ENCODE data around the gene PARD3B.

Gene PARD3B

DNA sequence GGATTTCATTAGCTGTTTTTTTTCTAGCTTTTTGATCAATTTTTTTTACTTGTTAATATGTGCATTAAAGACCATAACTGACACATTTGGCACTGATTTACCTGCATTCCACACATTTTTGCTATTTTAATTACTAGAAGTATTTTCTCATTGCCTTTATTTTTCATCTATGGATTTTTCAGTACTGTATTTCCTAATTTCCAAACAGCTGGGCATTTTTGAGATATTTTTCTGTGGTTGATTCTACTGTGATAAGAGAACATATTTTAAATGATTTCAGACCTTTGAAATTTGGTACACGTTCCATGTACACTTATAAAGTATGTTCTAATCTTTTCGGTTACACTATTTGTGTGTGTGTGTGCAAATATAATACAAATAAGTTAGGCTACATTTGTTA, 135.3 kb downstream of the PARD3B start:
- no peak for DNase-seq (ENCODE audit: low read depth in 1 of 2, low spot score in 1 of 2)
- H3K4me3 ChIP-seq (replicated peaks; ENCODE audit: insufficient read depth, low read length): no peak overlapping the region
- no peak overlapping the region for H3K27ac ChIP-seq (replicated peaks)
- no peaks in the 10 kb centered on the region for H3K27me3 ChIP-seq (ENCODE audit: insufficient read depth, poor library complexity, severe bottlenecking)
- TF ChIP-seq GABPA (IDR thresholded peaks at IDR 0.05; ENCODE audit: low read depth) (no peak), POLR2AphosphoS5 (IDR thresholded peaks at IDR 0.05; ENCODE audit: low read depth) (no peak), CTCF (IDR thresholded peaks at IDR 0.05; ENCODE audit: insufficient read depth, low read length) (no peak), SPI1 (IDR thresholded peaks at IDR 0.05; ENCODE audit: borderline replicate concordance, low read depth) (no peak)
- TF ChIP-seq, protein P1, sequence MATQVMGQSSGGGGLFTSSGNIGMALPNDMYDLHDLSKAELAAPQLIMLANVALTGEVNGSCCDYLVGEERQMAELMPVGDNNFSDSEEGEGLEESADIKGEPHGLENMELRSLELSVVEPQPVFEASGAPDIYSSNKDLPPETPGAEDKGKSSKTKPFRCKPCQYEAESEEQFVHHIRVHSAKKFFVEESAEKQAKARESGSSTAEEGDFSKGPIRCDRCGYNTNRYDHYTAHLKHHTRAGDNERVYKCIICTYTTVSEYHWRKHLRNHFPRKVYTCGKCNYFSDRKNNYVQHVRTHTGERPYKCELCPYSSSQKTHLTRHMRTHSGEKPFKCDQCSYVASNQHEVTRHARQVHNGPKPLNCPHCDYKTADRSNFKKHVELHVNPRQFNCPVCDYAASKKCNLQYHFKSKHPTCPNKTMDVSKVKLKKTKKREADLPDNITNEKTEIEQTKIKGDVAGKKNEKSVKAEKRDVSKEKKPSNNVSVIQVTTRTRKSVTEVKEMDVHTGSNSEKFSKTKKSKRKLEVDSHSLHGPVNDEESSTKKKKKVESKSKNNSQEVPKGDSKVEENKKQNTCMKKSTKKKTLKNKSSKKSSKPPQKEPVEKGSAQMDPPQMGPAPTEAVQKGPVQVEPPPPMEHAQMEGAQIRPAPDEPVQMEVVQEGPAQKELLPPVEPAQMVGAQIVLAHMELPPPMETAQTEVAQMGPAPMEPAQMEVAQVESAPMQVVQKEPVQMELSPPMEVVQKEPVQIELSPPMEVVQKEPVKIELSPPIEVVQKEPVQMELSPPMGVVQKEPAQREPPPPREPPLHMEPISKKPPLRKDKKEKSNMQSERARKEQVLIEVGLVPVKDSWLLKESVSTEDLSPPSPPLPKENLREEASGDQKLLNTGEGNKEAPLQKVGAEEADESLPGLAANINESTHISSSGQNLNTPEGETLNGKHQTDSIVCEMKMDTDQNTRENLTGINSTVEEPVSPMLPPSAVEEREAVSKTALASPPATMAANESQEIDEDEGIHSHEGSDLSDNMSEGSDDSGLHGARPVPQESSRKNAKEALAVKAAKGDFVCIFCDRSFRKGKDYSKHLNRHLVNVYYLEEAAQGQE (IDR thresholded peaks at IDR 0.05; ENCODE audit: insufficient replicate concordance, low read depth): no peak

DNA sequence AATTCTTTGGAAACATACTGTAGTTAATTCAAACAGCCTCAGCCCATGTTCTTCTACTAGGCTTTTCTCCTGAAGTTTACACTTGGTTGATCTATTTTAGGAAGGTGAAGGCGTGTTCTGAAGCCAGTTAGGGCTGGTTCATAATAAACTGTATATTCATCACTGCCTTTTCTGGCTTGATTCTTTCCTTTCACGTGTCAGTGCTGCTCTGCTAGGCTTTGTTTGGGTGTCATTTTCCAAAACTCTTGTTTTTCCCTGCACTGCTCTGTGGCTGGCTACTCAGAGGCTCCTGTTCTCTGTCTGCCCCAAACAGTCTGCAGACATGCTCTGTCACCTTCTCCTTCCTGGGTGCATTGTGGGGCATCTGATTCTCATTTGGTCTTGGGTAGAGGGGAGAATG, 136.1 kb downstream of the PARD3B start:
- no peak overlapping the region for H3K4me3 ChIP-seq (replicated peaks; ENCODE audit: insufficient read depth, low read length)
- DNase-seq (ENCODE audit: low read depth in 1 of 2, low spot score in 1 of 2): no peak
- TF ChIP-seq GABPA (IDR thresholded peaks at IDR 0.05; ENCODE audit: low read depth): no peak
- TF ChIP-seq POLR2AphosphoS5 (IDR thresholded peaks at IDR 0.05; ENCODE audit: low read depth): no peak
- TF ChIP-seq, protein P1 (IDR thresholded peaks at IDR 0.05; ENCODE audit: insufficient replicate concordance, low read depth): no peak
- no peak for TF ChIP-seq CTCF (IDR thresholded peaks at IDR 0.05; ENCODE audit: insufficient read depth, low read length)
- no peak for TF ChIP-seq SPI1 (IDR thresholded peaks at IDR 0.05; ENCODE audit: borderline replicate concordance, low read depth)
- H3K27ac ChIP-seq (replicated peaks): no peak overlapping the region
- no peaks in the 10 kb centered on the region for H3K27me3 ChIP-seq (ENCODE audit: insufficient read depth, poor library complexity, severe bottlenecking)

DNA sequence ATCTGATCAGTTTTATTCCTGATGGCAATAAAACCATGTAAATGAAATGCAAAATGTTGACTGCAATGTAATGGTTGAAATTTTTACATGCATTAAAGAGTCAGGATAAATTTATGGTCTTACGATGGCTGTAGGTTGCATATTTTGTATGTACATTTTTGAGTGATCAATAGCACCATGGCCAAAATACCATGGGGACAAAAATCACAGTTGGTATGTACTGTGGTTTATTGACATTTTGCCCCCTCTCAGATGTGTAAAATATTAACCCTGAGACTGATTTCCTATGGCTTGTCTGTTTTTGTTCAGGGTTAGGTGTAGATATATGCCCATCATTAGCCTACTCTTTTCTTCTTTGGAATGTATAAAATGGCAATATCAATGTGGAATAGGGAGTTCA, 138.1 kb downstream of the PARD3B start:
- no peak overlapping the region for H3K27ac ChIP-seq (replicated peaks)
- no peak overlapping the region for H3K4me3 ChIP-seq (replicated peaks; ENCODE audit: insufficient read depth, low read length)
- TF ChIP-seq GABPA (IDR thresholded peaks at IDR 0.05; ENCODE audit: low read depth) (no peak), CTCF (IDR thresholded peaks at IDR 0.05; ENCODE audit: insufficient read depth, low read length) (no peak), SPI1 (IDR thresholded peaks at IDR 0.05; ENCODE audit: borderline replicate concordance, low read depth) (no peak), POLR2AphosphoS5 (IDR thresholded peaks at IDR 0.05; ENCODE audit: low read depth) (no peak)
- TF ChIP-seq, protein P1 (IDR thresholded peaks at IDR 0.05; ENCODE audit: insufficient replicate concordance, low read depth): no peak
- no peak for DNase-seq (ENCODE audit: low read depth in 1 of 2, low spot score in 1 of 2)
- no peaks in the 10 kb centered on the region for H3K27me3 ChIP-seq (ENCODE audit: insufficient read depth, poor library complexity, severe bottlenecking)
